HG02642 (cell line): ENCODE results near the gene RPL18.
A peak's percentile ranks its signal among the peaks of the same experiment; 100 is the strongest.
"Not testable (repeated sequence)": the region's sequence is repeated elsewhere in the genome, so short reads cannot be mapped to it uniquely, and the experiment has no call there.

Experiments used
- ATAC-seq: cut with Tn5 transposase; IDR thresholded peaks from one replicate; pipeline ENCODE4 v1.9.1; 2021; ENCODE audit warnings: mild to moderate bottlenecking; ENCODE audit not compliant: unreplicated experiment, poor library complexity

The RPL18 gene

GRCh38 chr19:48644839-48645619, 26.1 kb upstream of the RPL18 start:
- no peak for ATAC-seq

- ATAC-seq, result no peak
Observed at GRCh38 chr19:48644355-48644754, 25.4 kb upstream of the RPL18 start.

DNA sequence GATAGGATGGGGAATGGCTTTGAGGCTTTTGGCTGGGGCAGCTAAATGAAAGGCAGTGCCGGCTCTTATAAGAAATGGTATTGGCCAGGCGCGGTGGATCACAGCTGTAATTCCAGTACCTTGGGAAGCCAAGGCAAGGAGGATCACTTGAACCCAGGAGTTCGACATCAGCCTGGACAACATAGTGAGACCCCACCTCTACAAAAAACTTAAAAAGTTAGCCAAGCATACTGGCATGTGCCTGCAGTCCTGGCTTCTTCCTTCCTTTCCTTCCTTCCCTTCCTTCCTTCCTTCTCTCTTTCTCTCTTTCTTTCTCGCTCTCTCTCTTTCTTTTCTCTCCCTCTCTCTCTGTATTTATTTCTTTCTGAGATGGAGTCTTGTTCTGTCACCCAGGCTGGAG, 23.9 kb upstream of the RPL18 start:
- ATAC-seq, result no peak

GRCh38 chr19:48641850-48642249, 22.9 kb upstream of the RPL18 start:
- no peak for ATAC-seq

DNA sequence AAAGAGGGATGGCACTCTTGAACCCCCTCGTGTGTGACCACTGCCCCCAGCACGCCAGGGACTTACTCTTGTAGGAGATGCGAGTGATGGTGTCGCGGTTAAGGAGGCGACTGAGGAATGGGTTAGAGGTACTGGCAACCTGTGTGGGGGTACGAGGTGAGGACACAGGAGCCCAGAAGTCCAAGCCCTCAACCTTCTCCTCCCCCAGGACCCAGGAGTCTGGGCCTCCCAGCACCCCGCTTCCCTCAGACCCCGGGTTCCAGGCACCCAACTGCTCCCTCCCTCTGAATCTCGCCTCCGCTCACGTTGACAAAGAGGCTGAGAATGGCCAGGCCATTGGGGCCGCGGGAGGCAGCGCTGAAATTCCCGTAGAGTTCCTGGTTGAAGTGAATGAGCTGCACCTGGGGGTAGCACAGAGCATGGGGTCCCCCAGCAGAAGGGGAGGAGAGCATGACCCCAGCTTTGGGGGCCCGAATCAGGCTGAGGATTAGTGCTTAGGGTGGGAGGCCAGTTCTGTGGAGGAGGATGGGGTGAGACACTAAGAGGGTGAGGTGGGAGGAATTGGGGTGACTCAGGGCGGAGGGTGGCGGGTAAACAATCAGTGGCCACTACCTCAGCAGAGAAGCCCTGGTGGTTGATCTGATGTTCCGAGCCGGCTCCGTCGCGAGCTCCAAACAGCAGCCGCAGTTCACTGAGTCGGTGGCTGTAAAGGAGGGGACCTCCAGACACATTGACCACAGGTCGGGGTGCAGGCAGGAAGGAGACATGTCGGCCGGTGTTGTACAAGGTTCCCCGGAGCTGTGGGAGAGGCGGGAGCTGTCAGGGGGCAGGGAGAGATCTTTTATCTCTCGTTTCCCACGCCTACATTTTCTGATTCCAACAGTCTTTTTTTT, 20.8 kb upstream of the RPL18 start:
- ATAC-seq, result no peak

DNA sequence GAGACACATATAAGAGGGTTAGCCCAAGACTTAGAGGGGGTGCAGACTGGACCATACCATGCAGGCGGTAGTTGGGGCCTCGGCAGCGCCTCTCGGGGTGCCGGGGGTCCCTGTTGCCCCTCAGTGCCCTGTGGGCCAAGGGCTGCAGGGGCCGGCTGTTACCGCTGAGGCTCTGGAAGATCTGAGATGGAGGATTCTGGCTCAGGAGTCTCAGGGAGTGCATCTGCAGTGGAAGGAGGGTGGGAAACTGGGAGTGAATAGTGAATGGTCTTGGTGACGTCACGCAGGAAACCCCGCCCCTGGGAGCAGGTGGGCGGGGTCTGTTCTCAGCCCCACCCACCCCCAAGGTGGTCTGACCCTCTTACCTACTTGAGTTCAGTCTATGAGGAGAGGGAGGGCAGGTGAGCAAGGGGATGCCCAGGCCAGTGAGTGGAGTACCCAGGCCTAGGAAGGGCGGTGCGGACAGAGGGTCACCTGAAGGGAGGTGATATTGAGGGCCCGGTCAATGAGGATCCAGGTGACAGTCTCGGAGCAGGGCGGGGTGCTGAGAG, 19.9 kb upstream of the RPL18 start:
- no peak for ATAC-seq

- peak; percentile 11 for ATAC-seq
Observed at GRCh38 chr19:48637948-48638830, 19.2 kb upstream of the RPL18 start.

GRCh38 chr19:48637449-48637947, 18.5 kb upstream of the RPL18 start:
- peak; percentile 76 for ATAC-seq

DNA sequence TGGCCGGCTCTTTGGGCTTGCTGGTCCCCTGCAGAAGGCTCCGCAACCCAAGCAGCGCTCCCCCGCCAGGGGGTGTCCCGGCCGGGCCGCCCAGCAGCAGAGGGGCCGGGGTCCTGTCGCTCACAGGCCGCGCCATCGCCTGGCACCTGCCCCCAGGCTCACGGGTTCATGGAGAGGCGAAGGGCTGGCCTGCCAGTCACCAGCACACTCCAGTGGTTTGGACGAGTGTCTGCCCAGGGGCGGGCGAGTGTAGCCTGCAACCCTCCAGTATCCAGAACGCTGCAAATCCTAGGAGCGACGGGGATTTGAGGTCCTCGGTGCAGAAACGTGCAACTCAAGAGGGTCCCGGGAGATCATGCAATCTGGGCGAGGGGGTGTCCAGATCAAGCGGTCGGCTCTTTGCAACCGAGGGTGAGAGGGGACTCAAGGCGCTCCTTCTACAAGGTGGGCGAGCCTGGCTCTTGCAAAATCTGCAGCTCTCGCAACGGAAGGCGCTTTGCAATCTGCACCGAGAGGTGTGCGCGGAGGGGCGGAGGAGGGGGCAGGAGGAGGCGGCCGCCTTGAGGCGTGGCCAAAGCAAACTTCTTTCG, 18.0 kb upstream of the RPL18 start, which contains the start of gene DBP:
Gene DBP (minus strand): TSS at position 521 of the 590 bp plus-strand sequence. CDS start 385 bp downstream, at position 136.
- no peak for ATAC-seq

DNA sequence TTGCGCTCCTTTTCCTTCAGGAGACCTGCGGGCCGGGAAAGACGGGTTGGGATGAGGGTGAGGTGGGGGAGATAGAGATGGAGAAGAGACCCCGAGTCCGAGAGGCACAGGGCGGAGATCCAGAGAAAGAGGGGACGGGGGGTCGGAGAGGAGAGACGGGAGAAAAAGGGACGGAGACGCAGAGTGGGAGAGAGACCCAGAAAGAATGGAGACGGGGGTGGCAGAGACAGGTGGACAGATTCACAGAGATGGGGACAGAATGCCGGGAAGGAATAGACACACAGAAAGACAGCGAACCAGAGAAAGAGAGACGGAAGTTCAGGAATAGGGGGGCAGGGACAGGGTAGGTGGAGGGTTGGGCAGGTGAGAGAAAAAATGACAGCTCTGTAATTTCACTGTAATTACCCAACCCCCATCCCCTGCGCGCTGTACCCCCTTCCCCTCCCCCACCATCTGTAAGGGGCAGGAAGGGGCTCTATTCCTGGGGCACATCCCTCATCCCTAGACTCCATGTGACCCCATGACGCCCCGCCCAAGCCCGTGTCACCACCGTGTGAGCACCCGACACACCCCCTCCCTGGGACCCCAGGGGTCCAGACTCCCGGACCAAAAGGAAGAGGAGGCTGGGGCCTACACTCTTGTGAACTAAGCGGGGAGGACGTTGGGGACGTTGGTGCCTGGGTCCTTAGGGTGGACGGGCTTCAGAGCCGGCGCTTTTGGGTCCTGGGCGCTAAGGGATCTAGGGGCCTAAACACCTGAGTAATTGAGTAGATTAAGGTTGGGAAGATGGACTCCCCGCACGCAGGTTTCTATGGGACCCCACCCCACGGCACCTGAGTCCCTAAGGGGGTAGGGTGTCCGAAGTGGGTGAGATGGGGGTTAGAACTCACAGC, 17.2 kb upstream of the RPL18 start:
- ATAC-seq, result no peak

- no peak for ATAC-seq
Observed at GRCh38 chr19:48635263-48635965, 16.4 kb upstream of the RPL18 start.

DNA sequence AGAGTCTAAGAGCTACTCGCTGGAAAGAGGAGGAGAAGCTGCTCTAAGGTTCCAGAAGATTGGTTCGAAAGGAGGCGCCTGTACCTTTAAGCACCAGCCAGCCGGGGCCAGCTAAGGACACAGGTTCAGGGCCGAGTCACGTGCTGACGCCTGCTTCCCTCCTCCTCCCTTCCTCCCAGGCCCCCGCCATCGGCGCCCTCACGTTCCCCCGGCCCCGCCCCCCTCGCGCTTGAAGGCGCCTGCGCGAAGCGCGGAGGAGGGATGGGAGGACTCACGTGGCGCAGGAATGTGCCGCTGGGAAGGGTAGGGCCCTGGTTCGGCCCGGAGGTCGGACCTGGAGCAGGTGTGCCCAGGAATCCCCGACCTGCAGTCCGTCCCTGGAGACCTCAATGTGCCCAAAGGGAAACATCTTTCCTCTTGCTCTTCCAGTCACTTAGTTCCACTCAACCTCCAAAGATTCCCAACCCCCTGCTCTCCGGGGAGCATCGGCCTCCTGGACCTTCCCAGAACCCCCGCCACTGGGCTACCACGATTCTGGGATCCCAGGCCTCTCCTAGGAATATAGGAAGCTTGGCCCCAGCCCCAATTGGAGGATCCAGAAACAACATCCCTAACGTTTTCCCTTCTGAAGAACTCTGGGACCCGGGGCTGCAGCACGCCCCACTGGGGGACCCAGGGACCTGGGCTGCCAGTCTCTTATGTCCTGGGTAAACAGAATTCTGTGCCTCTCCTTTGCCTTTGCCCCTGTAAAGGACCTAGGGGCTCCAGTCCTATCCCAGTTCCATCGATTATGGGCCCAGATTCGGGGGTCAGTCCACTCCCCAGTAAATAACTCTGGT, 15.7 kb upstream of the RPL18 start:
- peak; percentile 37 for ATAC-seq

DNA sequence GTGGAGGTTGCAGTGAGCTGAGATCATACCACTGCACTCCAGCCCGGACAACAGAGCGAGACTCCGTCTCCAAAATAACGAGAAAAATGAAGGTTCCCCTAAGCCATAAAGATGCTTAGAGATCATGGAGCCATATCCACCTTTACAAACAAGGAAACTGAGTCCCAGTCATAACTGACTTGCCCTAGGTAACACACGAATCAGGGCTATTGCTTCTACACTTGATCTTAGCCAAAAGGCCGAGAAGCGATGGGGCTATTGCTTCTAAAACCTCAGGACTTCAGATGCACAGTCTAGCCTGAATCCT, 15.0 kb upstream of the RPL18 start:
- no peak for ATAC-seq

GRCh38 chr19:48633148-48634035, 14.4 kb upstream of the RPL18 start:
- no peak for ATAC-seq

DNA sequence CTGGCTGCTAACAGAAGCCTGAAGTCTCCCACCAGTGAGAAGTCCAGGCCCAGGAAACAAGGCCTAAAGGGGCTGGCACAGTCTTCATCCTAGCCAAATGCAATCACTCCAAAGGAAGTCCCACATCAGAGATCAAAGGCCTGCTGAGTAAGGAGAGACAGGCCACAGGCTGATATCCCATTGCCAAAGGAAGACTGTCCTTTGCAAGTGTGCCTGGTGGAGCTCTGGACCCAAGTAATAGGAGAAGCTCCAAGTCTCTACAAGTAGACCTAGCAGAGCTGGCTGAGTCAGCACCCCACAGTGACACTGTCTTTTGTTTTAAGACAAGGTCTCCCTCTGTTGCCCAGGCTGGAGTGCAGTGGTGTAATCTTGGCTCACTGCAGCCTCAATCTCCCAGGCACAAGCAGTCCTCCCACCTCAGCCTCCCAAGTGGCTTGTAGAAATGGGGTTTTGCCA, 13.7 kb upstream of the RPL18 start:
- ATAC-seq, result no peak

GRCh38 chr19:48632286-48632685, 13.3 kb upstream of the RPL18 start:
- not testable (repeated sequence) for ATAC-seq
